HG02981 (cell line): ENCODE data around the gene DSCAML1.

Experiments
- ATAC-seq: cut with Tn5 transposase; IDR thresholded peaks from one replicate; pipeline ENCODE4 v1.9.1; 2021; ENCODE audit warnings: mild to moderate bottlenecking, moderate library complexity; ENCODE audit not compliant: unreplicated experiment

The DSCAML1 gene

GRCh38 chr11:117394221-117394925 is 402.6 kb downstream of the DSCAML1 start:
- ATAC-seq = no peak

GRCh38 chr11:117392979-117393378 is 404.0 kb downstream of the DSCAML1 start:
- ATAC-seq = no peak

GRCh38 chr11:117392001-117392690 is 404.9 kb downstream of the DSCAML1 start:
- ATAC-seq = no peak

GRCh38 chr11:117391181-117391580 is 405.8 kb downstream of the DSCAML1 start:
- no peak for ATAC-seq

GRCh38 chr11:117390743-117391142 is 406.3 kb downstream of the DSCAML1 start:
- no peak for ATAC-seq

- ATAC-seq = no peak
Observed at GRCh38 chr11:117387992-117388755, 408.8 kb downstream of the DSCAML1 start.

GRCh38 chr11:117385906-117386305 is 411.1 kb downstream of the DSCAML1 start:
- ATAC-seq = no peak

- ATAC-seq = no peak
Observed at GRCh38 chr11:117385471-117385870, 411.5 kb downstream of the DSCAML1 start.

GRCh38 chr11:117384045-117384444 is 413.0 kb downstream of the DSCAML1 start:
- ATAC-seq = no peak

GRCh38 chr11:117382746-117383145 is 414.3 kb downstream of the DSCAML1 start:
- ATAC-seq = no peak

- ATAC-seq = no peak
Observed at GRCh38 chr11:117381481-117382387, 415.3 kb downstream of the DSCAML1 start.

- ATAC-seq = no peak
Observed at GRCh38 chr11:117380676-117381075, 416.3 kb downstream of the DSCAML1 start.

GRCh38 chr11:117378976-117379865 is 417.8 kb downstream of the DSCAML1 start:
- no peak for ATAC-seq
